ENCODE results near the gene AUTS2. TPM values are rescaled to one million over a fixed set of nuclear protein-coding genes. Genes with fewer than 3 reads are reported as not detected.

The AUTS2 gene
- total and polyA plus RNA-seq, 9 of the 15 experiments (the other 6 are each of a cell fraction or from before 2014, with no cell fraction given): 0.58 TPM; not detected in 8

- Histone ChIP-seq H3K9me3 (replicated peaks; ENCODE audit: control insufficient read depth, insufficient read depth, low read depth, low read length) (no peaks in the 10 kb centered on the region), H3K4me2 (ENCODE audit: insufficient read depth, low read length) (no peak overlapping the region), H3K4me1 (replicated peaks in 1 of 2; ENCODE audit: control insufficient read depth in 2 of 2, insufficient read depth in 2 of 2, low read length in 2 of 2) (no peaks in the 10 kb centered on the region), H4K20me1 (replicated peaks; ENCODE audit: control insufficient read depth, insufficient read depth, low read length) (no peaks in the 10 kb centered on the region), H3K27ac (ENCODE audit: extremely low read depth, low read depth, low read length) (no peak overlapping the region), H3K9me1 (ENCODE audit: control insufficient read depth, insufficient read depth, low read length) (no peaks in the 10 kb centered on the region), H3K27me3 (ENCODE audit: control insufficient read depth in 2 of 2, insufficient read depth in 2 of 2, low read length in 2 of 2) (peaks cover 9 to 24% of the 10 kb centered on the region in 2 experiments; a peak in 3 of 5 replicates), H3K9ac (ENCODE audit: insufficient read depth in 1 of 2, low read depth in 2 of 2, low read length in 2 of 2) (no peak overlapping the region), H3K79me2 (ENCODE audit: control insufficient read depth, insufficient read depth, low read length) (no peaks in the 10 kb centered on the region), H2AFZ (ENCODE audit: low read depth, low read length) (no peak overlapping the region), H3K4me3 (no peak overlapping the region), H3K36me3 (ENCODE audit: control insufficient read depth, insufficient read depth, low read length) (no peaks in the 10 kb centered on the region)
- BruUV-seq (replicated peaks): no TSS peak
- intact Hi-C loops (cut with micrococcal nuclease): no loop called here
- CTCF ChIA-PET (ENCODE audit: low intra/inter-chr PET ratio): no interaction called here
- DNase-seq (ENCODE audit: extremely low read depth in 1 of 4, low spot score in 3 of 4) (no peak), ATAC-seq (no peak), FAIRE-seq (no peak)
- in situ Hi-C loops (cut with MboI): no loop called here
- WGBS (ENCODE audit: insufficient coverage, low coverage, missing lambda C conversion rate): 2% methylated on average over 16 of the region's 16 CpGs
- TF ChIP-seq ZKSCAN1 (IDR thresholded peaks at IDR 0.05; ENCODE audit: low read depth, low read length) (no peak), EHMT2 (IDR thresholded peaks at IDR 0.05) (no peak), ZNF644 (tag; IDR thresholded peaks at IDR 0.05; ENCODE audit: low read depth) (no peak), TEAD4 (IDR thresholded peaks at IDR 0.05; ENCODE audit: low read length) (no peak), TEAD4 (CRISPR knock-in tag; IDR thresholded peaks at IDR 0.05; ENCODE audit: borderline replicate concordance) (no peak), CCNT2 (IDR thresholded peaks at IDR 0.05; ENCODE audit: borderline replicate concordance, extremely low read depth, insufficient read length, low read depth, low read length) (no peak), ETV5 (CRISPR knock-in tag; IDR thresholded peaks at IDR 0.05; ENCODE audit: low read depth) (no peak), USF1 (CRISPR knock-in tag; IDR thresholded peaks at IDR 0.05) (no peak), ZNF121 (CRISPR knock-in tag; conservative IDR thresholded peaks at IDR 0.05) (no peak), ZNF431 (CRISPR knock-in tag; IDR thresholded peaks at IDR 0.05) (no peak), PHF21A (IDR thresholded peaks at IDR 0.05; ENCODE audit: borderline replicate concordance, low read depth) (no peak)
- POLR2A ChIA-PET: interaction anchor here (0.5 to 1.3 kb wide), 2 partner anchors 12 to 874 kb away, joined by 3 to 4 read pairs; no protein-coding TSS in a partner anchor
These were observed 818.8 kb downstream of the AUTS2 start for GRCh38 chr7:70416986-70417655.
